Renal cortex interstitium (tissue), 11 donors: ENCODE results near the gene TPPP. TPM values are rescaled to one million over a fixed set of nuclear protein-coding genes. Genes with fewer than 3 reads are reported as not detected.

Experiments
- DNase-seq, 11 donors: peaks; one replicate each; pipeline ENCODE4 v3.0.0-alpha.2; 2013; ENCODE audit warnings: low read depth in 9 of 11, low spot score in 4 of 11; ENCODE audit errors: extremely low read depth in 1 of 11
- polyA plus RNA-seq, 3 donors: library from polyadenylated mRNA; unstranded; fragments of 120-200 nt; gene quantifications; one replicate each; pipeline ENCODE4 v1.2.1, GENCODE V29; 2013; ENCODE audit not compliant: insufficient read length in 3 of 3

The TPPP gene
- polyA plus RNA-seq, 3 donors = 3.5 to 8.4 (median 3.9) TPM

DNA sequence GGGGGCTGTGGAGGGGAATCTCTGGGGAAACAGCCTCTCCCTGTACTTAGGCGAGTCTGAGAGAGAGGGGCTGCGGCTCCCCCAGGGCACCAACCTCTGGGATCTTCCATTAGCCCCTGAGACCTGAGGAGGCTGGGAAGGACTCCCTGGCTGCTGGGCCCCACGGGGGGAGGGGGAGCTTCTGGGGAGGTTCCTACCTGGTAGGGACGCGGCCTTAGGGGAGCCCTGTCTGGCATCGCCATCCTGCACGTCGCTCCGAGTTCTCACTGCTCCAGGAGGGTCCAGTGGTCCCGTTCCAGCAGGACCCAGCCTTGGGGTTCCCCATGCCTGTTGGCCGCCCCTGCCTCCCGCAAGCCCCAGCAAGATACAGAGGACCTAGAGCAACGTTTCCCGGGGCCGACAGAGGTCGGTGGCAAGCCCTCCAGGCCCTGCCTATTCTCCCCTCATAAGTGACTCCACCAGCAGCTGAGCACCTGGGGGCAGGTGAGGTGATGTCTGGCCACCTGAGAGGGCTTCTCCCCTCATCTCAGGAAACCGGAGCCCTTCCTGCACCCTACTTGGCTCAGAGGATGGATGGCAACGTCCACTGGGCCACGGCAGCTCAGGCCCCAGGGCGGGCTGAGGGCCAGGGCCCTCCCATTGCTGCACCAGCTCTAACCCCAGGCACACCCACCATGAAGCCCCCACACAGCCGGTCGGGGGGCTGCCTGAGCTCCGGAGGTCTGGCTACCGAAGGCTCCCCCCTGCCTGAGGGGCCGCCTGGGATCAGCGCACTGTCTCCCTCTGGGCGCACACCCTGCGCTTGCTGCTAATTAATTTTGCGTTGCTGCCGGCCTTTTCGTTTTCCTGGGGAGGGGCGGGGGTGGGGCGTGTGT lies 22.5 kb downstream of the TPPP start:
- DNase-seq = no peak

DNA sequence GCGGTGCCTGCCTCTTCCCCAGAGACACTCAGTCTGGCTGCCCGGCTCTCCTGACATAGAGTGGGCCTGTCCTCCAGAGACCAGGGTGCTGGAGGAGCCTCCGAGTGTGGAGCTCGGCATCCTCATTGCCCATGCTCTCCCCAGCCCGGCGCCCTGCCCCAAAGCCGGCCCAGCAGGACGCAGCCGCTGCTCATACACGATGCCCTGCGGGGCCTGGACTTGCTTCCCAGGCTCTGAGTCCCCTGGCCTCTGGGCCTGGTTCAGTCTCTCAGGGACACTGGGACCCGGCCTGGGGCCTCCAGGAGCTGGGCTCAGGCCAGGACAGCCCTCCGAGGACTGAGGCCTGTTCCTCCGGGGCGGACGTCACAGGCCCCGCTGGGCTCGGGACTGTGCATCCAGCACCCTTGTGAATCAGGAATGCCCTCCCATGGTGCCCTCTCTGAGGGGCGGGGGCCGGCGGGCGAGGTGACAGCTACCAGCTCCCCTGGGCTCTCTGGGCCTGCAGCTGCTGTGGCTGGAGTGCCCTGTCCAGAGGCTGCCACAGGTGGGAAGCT lies 23.2 kb downstream of the TPPP start:
- DNase-seq = no peak

DNA sequence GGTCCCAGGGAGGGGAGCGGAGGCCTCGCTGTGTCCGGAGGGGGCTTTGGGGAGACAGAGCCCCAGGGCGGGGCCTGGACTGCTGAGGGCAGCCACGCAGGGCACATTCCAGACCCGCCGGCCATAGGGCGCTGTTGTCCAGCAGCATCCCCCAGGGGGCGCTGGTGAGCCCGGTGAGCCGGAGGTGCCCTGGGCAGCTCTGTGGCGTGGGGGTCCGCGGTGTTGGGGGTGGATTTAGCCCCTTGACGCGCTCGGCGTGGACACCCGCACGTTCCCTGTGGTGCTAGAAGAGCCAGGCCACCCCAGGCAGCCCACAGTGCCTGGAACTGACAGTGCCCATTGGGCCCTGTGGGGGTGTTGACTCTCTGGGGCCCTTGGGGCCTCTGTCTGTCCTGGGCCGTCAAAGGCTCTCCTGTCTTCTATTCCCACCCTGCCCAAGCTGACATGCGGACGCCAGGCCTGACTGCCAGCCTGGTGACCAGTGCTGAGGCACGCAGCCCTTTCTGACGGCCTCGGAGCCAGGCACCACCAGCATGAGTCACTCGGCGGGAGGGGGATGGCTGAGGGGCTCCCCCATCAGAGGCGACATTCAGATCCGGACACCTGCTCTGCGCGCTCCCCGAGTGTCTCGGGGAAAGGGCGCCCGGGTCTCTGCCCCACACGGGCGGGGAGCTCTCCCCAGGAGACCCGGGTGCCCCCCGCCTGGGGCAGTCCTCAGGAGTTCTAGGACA lies 23.9 kb downstream of the TPPP start:
- DNase-seq = no peak

DNA sequence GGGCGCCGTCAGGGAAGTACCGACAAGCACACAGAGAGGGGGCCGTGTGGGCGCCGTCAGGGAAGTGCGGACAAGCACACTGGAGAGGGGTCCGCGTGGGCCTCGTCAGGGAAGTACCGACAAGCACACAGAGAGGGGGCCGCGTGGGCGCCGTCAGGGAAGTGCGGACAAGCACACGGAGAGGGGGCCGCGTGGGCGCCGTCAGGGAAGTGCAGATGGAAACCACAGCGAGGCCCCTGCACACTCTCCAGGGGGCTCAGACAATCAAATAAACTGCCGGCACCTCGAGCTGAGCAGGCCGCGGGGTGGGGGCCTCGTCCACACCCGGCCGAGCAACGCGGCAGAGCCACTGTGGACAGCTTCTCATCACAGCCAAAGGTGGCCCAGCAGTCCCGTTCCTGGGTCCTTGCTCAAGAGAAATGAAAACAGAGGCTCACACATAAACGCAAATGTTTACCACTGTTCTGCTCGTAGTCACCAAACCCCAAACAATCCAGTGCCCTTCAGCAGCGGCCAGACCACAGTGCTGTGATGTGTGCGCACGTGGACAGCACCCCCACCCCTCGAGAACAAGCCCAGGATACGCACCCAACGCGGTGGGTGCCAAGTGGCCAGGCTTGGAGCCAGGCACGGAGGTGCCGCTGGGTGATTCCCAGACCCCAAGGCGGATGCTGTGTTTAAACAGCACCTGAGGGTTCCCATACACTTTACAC lies 24.7 kb downstream of the TPPP start:
- DNase-seq = no peak

DNA sequence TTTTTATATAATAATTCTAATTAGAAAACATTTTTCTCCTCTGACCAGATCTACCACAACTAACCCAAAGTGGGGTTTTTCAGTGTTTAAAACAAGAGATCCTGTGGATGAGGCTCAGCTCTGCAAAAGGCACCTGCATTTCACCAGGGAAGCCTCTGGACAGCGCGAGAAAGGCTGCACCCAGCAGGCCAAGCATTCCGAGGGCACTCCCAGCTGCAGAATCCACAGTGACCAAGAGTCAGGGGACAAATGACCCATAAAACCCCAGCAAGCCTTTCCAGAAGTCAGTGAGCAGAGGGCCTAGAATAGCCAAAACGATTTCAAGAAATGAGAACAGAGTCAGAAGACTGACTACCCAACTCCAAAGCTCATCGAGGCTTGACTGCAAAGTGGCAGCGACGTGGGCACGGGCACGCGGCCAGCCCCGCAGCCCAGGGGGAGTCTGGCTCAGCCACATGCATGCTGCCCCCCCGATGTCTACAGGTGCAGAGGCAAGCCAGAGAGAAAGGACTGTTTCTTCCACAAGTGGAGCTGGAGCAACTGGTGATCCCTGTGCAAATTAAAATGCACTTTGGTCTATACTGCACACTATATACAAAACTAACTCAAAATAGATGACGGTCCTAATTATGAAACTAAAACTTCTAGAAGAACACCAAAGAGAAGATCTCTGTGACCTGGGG lies 26.2 kb downstream of the TPPP start:
- no peak for DNase-seq

DNA sequence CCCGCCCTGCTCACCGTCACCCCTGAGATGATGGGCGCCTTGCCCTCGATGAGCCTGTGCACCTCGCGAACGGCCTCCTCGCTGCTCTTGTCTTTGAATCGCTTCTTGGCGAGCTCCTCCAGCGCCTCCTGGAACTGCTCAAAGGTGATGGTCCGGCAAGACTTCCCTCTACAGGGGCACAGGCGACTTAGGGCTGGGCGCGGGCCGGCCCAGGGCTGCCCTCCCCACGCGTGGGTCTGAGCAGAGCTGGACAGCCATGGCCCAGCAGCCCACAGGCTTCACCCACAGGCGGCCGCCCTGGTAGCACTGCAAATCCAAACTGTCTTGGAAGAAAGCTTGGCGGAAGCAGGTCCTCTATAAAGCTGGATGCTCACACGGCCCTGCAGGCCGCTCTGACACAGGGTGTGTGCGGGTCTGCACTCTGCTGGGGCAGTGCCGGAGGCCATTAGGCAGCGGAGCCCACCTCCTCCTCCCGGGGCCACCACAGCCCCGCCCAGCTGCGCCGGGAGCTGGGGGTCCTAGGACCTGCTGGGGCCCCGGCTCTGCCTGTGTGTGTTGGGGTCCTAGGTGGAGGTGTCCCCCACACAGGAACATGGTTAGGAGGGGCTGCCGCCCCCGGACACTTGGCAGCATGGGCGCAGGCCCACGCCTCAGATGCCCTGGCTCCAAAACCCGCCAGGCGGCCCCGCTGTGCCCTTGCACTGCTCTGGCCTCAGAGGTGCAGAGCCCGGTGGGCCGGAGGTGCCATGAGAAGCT lies 27.0 kb downstream of the TPPP start:
- no peak for DNase-seq

DNA sequence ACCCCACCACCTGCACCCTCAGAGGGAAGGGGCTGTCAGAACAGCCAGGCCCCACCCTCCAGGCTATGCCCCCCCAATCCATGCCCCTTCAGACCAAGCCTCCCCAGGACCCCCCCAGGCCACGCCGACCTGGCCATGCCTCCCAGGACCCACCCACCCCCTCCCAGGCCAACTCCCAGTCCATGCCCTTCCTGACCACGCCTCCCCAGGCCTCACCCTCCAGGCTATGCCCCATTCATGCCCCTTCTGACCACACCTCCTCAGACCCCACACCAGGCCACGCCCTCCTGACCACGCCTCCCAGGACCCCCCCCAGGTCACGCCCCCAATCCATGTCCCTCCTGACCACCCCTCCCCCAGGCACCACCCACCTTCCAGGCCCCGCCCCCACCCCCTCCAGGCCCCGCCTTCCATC lies 27.6 kb downstream of the TPPP start:
- DNase-seq = no peak

DNA sequence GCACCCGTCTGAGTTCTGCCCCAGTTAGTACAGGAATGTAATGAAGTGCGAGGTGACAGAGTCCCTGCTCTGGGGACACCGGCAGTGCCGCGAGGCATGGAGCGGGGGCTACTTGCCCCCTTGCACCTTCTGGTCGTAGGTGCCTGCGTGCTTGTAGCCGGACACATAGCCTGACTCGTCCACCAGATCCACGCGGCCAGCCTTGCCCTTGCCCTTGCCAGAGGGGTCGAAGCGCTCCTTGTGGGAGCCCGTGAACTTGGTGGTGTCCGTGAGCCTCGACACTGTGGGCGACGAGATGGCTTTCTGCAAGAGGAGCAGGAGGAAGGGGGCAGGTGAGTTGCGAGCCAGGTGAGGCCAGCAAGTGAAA lies 28.2 kb downstream of the TPPP start:
- no peak for DNase-seq

DNA sequence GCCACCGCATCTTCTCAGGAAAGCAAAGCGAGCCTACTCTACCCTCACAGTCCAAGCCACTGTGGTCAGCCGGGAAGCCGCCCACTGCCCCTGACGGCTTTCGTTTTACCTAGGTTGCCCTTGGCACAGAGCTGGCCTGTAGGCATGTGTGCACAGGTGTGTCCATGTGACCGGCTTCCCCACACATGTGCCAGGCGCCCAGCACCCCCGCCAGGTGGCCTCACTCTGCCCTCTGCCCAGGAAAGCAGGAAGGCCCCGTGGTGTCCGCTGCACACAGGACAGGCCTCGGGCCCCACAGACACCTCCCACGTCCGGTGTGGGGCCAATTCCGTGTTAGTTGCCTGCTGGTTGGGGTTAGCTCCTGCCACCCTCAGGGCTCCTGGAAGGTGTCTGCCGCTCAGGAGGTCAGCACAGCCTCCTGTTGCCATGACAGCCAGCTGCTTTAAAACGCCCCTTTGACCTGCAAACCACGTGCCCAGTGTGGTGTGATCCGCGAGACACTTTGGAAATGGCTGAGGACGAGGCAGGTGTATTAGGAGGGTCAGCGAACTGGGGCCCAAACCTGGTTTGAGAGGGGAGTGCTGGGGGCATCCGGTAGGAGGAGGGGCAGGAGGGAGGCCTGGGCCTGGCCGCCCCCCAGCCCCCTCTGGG lies 28.7 kb downstream of the TPPP start:
- DNase-seq = no peak

DNA sequence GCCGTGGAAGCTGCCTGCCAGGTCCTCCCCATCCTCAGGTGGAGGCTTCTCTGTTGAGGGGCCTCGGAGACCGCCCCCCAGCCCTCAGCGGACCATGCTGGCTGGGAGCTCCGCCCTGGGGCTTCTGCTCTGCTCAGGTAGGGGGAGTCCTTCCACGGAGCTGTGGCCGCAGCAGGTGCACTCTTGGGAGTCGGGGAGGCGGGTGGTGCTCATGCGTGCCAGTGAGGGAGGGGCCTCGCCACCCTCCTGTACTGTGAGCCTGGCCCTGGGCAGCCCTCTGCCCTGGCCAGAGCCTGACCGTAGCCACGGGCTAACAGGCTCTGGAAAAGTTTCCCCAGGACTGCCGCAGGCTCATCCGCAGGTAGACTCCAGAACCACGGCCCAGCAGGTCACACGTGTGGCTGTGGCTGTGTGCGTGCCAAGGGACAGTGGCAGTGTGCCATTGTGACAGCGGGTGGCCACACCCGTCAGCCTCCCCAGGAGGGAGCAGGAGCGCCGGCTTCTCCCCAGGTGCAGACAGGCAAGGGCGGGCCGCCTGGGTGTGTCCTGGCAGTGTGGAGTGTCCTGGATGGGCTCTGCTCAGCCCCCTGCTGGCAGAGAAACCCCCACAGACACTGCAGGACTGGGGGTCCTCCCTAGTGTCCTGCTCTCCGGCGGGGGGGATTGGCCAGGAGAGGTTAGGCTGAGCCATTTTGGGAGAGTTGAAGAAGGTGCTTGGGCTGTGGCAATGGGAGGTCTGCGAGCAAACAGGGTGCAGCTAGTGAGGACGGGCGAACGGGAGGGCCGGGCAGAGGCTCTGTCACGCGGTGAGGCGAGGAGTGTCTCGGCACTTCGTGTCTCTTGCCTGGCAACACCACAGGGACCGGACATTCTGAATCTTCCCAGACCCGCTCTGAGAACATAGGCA lies 29.5 kb downstream of the TPPP start:
- no peak for DNase-seq

DNA sequence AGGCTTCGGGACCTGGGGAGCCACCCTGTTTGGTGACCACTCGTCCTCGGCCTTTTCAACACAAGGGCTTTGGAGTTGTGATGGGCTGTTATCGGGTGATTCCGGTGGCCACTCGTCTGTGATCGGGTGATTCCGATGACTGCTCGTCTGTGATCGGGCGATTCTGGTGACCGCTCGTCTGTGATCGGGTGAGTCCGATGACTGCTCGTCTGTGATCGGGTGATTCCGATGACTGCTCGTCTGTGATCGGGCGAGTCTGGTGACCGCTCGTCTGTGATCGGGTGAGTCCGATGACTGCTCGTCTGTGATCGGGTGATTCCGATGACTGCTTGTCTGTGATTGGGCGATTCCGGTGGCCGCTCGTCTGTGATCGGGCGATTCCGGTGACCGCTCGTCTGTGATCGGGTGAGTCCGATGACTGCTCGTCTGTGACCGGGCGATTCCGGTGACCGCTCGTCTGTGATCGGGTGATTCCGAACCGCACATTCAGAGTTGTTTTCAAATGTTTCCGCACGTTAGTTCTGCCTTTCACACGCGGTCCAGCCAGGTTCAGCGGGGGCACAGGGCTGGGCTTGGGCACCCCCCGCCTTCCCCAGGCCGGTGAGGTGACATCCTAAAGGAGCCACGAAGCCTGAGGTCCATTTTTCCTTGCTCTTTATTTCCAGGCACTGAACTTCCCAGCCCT lies 30.3 kb downstream of the TPPP start:
- no peak for DNase-seq

DNA sequence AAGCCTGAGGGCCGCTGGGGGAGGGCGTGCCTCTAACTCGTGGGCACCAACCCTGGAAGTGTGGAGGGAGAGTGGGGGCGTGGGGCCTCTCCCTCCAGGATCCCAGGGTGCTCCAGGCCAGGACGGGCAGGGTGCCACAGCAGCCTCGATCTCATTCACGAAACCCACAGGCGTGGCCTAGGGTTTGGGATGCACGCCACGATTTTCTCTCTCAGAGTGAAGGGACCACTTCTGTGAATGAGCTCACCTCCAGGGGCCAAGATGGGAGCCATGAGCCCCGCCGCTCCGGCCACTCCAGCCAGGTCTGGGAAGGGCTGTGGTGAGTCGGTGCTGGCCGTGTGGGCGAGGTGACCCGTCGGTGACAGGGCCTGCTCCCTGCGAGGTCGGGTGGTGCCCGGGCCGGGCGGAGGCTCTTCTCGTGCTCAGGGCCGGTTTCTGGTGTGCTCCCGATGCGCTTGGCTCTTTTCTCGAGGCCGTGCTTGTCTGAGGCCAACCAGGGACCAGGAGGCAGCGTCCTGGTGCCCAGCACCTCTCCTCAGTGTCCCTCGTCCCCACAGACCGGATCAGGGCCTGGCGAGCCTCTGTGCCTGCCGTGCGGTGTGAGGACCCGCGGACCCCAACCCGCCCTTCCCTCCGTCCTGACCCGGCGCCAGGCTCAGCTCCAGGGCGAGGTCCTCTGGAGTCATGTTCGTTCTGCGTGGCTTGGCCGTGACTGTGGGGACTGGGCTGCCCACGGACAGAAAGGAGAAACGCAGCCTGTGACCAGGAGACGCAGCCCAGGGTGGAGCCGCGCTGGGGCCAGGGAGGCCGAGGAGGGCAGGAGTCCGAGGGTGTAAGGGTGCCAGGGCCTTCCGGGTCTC lies 31.0 kb downstream of the TPPP start:
- DNase-seq = no peak

DNA sequence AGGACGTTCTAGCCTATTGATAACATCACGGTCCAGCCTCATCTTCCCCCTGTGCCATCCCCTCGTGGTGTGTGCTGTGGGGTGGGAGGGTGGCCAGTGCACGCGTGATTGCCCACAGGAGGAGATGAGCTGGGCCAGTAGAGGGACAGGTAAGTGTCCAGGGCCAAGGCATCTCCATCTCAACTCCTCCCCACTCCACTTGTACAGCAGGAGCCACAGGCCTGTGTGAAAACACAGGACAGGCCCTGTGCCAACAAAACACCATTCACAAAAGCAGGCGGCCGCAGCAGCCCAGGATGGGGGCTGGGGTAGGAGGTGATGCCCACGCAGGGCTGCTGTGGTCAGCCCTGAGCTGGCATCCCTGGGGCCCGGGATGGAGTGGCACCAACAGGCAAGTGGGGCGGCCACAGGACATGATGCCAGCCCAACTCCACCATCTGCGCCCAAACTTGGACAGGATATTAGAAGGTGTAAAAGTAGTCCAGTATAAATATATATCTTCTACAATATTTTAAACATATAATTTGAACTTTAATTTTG lies 32.6 kb downstream of the TPPP start:
- DNase-seq = no peak

DNA sequence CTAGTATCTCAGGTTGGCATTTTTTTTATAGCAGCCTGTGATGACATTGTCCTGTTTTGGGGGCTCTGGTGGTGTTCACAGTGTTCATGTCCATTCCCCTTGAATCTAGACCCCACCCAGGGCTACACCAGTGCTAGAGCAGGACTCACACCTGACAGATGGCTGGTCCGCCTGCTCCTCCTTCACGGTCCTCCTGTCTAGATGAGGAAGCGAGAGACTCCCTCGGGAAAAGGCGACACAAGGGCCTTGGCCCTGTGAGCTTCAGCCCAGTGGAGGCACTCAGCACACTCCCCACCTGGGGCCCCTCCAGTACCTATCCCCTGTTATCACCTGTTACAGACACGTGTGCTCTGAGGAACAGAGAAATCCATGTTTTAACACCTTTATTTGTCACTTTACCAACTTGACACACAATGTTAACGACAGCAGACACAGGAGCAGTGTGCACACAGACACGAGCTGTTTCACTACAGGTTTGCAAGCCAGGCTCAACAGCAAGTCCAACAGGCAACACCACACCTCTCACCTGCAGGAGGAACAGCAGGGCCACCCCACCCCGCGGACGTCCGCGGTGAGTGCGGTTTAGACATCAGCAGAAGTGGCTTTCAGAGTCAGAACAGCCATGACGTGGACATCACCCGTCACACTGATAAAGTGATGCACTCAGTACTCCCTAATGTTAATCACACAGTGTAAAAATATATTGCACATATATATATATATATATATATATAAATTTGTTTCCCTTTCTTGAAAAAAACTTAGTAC lies 33.5 kb downstream of the TPPP start:
- DNase-seq = no peak

DNA sequence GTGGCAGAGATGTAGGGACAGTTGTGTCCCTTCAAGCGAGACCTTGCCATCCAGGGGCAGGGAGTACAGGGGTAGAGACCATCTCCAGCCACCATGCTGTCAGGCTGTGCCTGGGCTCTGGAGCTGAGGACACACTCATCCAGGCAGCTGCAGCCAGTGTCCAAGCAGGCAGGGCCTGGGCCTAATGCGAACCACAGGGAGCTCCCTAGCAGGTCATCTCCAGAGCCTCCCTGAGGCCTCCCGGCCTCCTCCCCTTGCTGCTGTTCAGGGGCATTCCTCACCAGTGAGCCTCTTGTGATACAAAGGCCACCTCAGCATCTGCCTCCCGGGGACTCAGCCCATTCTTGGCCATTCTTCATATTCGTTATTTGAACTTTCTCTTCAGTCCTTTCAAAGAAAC lies 35.0 kb downstream of the TPPP start:
- no peak for DNase-seq
